Measurements from ENCODE around the gene GLRB. TPM values are rescaled to one million over a fixed set of nuclear protein-coding genes. Genes with fewer than 3 reads are reported as not detected.
"Not testable (repeated sequence)": the region's sequence is repeated elsewhere in the genome, so short reads cannot be mapped to it uniquely, and the experiment has no call there.

Gene GLRB
- 13.3 and 13.5 TPM in 2 replicates for total RNA-seq (2014; rRNA removed; shearing (Covaris generic))

DNA sequence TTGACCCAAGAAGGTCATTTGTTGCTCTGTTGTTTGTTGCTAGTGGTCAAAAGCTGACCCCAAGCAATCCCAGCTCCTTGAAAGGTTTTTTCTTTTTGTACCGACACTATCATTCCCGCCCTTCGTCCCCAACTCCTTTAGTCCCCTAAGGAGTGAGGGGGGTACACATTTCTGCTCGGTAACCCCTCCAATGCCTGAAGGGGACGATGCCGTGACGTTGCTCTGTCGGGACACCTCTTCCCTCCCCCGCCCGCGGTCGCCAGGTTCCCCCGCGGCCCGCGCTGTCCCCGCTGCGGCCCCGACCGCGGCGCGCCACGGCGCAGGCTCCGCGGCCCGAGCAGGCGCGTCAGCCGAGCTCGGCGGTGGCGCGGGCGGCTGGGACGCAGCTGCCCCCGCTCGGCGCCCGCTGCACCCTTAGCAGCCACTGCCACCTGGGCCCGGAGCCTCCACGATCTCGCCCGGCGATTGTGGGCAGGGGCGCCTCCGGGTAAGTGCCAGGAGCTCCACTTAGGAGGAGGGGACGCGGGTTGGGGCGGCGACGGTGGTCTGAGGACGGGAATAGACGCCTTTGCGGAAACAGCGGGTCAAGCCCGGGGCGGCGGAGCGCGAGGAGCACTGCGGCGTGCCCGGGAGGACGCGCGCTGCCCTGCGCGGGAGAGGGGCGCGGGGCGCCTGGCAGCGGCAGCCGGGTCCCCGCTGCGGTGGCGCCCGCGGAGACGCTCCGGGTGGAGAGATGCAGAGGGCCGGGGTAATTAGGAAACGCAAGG is at the start of gene GLRB:
GLRB (plus strand) TSS at position 340 of the 767 bp plus-strand sequence. CDS start 1,875 bp downstream, outside the sequence.
- no peaks in the 10 kb centered on the region for H3K27me3 ChIP-seq (replicated peaks)
- DNase-seq (ENCODE audit: low read depth in 1 of 2, low spot score in 2 of 2): peak; percentile 48 to 66
- peaks cover 15% of the 10 kb centered on the region for H3K4me1 ChIP-seq (replicated peaks)
- no peaks in the 10 kb centered on the region for H3K9me3 ChIP-seq (replicated peaks)
- H3K36me3 ChIP-seq: peaks cover 2% of the 10 kb centered on the region; the same call in 1 of the 2 replicates
- H3K4me3 ChIP-seq: peak within 1 kb of the TSS; percentile 86
- H3K27ac ChIP-seq: no peak within 1 kb of the TSS

DNA sequence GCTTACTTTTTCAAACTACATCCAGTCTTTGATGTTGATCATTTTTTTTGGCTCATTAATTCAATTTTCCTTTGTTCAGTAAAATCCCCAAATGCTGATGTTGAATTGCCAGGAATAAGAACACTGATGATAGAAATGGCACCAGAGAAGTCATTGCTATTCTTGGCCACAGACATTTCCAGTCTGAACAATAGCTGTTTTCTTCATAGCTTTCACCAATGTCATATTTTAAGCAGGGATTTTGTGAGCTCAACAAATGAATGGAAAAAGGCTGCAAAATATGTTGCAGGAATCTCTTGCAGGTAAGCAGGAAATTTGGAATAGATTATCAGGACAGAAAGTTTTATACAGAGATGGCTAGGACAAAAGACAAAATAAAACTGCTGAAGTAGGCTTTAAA is 40.5 kb upstream of the GLRB start:
- Histone ChIP-seq H3K9me3 (replicated peaks) (no peaks in the 10 kb centered on the region), H3K4me3 (no peak overlapping the region), H3K4me1 (replicated peaks) (no peaks in the 10 kb centered on the region), H3K27ac (no peak overlapping the region), H3K27me3 (replicated peaks) (no peaks in the 10 kb centered on the region), H3K36me3 (no peaks in the 10 kb centered on the region)
- DNase-seq (ENCODE audit: low read depth in 1 of 2, low spot score in 2 of 2): no peak

DNA sequence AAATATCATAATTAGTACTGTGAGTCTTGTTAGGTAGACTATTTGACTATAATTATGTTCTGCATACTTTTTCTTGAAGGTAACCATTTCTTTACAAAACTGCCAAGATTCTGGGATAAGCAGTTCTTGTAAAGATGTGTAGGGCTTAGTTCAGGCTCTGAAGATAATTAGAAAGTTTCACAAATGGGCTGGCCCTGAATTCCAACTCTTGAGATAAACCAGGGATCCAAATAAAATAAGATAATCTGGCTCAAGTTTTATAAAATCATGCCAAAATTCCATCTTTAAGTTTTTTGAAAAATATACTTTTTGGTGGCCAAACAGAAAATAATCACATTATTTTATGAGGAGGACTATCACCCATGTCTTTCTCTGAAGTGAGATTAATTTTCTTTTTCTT is 35.5 kb upstream of the GLRB start:
- Histone ChIP-seq H3K27me3 (replicated peaks) (no peaks in the 10 kb centered on the region), H3K36me3 (no peaks in the 10 kb centered on the region), H3K4me1 (replicated peaks) (peaks cover 21% of the 10 kb centered on the region), H3K9me3 (replicated peaks) (no peaks in the 10 kb centered on the region), H3K4me3 (no peak overlapping the region), H3K27ac (no peak overlapping the region)
- DNase-seq (ENCODE audit: low read depth in 1 of 2, low spot score in 2 of 2): no peak

DNA sequence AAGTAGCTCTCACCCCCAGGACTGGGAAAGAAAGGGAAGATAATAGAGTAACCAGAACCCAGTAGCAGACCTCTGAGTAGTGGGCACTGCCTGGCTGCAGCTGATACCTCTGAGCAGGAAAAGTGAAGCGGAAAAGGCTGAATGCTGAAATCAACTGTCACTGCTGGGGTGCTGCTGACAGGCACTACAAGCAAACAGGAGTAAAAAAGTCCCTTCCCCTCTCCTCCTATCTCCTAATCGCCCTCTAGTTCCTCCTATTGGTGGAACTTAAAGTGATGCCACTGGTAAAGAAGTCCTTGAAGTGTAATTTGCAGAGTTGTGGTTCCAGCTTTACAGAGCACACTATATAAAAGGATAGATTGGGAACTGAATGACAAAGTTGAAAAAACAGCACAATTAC is 32.8 kb upstream of the GLRB start:
- H3K4me1 ChIP-seq (replicated peaks): peaks cover 25% of the 10 kb centered on the region
- no peaks in the 10 kb centered on the region for H3K9me3 ChIP-seq (replicated peaks)
- H3K36me3 ChIP-seq: no peaks in the 10 kb centered on the region
- H3K4me3 ChIP-seq: no peak overlapping the region
- no peaks in the 10 kb centered on the region for H3K27me3 ChIP-seq (replicated peaks)
- H3K27ac ChIP-seq: no peak overlapping the region
- peak in 1 of 2 experiments; percentile 63 for DNase-seq (ENCODE audit: low read depth in 1 of 2, low spot score in 2 of 2)

DNA sequence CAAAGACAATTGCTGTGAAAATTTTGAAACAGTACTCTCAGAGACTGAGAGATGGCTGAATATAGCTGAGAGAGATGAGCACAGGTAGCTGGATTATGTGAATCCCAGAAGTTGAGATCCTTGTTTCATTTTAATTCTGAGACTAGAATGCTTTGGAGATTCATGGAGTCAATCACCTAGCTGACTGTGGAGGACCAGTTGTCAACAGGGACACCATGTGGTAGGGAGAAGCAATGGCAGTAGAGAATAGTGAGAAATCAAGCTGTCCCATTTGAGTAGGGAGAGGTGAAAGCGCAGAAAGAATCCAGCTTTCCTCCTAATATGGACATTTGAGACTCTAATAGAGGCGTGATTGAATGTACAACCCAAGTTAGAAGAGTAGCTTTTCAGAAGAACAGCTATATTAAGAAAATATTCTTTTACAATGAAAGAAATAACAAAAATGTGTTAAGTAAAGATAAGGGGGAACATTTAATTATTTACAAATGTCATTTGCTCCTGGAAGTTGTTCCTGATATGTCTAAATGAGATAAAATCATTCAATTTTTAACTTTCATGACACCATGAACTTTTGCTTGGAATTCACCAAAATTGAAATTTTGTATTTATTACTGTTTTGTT is 30.3 kb upstream of the GLRB start:
- DNase-seq (ENCODE audit: low read depth in 1 of 2, low spot score in 2 of 2): peak; percentile 52 to 70
- no peaks in the 10 kb centered on the region for H3K9me3 ChIP-seq (replicated peaks)

DNA sequence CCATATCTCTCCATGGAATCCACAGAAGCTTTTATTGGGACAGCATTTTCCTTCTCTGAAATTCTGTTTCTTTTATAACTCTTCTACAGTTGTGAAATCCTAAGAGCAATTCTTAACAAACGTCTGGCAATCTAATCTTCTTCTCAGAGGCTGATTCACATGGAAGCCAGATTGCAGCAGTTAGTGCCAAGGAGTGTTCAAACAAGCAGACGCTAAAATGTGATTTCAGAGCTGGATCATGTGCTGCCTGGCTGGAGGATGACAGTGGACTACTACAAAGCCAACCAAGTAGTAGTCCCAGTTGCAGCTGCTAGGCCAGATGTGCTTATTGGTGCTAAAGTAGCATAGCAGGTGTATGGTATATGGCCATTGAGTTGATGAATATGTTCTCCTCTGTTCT is 27.7 kb upstream of the GLRB start:
- no peak for DNase-seq (ENCODE audit: low read depth in 1 of 2, low spot score in 2 of 2)
- no peaks in the 10 kb centered on the region for H3K9me3 ChIP-seq (replicated peaks)
- no peaks in the 10 kb centered on the region for H3K36me3 ChIP-seq
- H3K4me3 ChIP-seq: no peak overlapping the region
- H3K27me3 ChIP-seq (replicated peaks): no peaks in the 10 kb centered on the region
- no peak overlapping the region for H3K27ac ChIP-seq
- peaks cover 20% of the 10 kb centered on the region for H3K4me1 ChIP-seq (replicated peaks)

More for the DNA sequence above, 30.3 kb upstream of the GLRB start:
- Histone ChIP-seq H3K27ac (peak overlapping the region; percentile 15), H3K27me3 (replicated peaks) (no peaks in the 10 kb centered on the region), H3K4me1 (replicated peaks) (peaks cover 25% of the 10 kb centered on the region), H3K36me3 (no peaks in the 10 kb centered on the region), H3K4me3 (no peak overlapping the region)

DNA sequence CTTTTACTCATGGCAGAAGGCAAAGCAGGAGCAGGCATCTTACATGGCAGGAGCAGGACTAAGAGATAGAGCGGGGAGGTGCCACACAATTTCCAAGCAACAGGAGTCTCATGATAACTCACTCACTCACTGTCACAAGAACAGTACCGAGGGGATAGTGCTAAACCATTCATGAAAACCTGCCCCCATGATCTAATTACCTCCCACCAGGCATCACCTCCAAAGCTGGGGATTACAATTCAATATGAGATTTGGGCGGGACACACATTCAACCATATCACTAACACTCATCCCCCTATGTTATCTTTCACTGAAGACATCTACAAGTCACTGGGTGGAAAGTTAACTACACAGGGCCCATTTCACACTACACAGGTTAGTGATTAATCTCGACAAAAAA is 25.4 kb upstream of the GLRB start:
- no peaks in the 10 kb centered on the region for H3K27me3 ChIP-seq (replicated peaks)
- no peak for DNase-seq (ENCODE audit: low read depth in 1 of 2, low spot score in 2 of 2)
- no peaks in the 10 kb centered on the region for H3K9me3 ChIP-seq (replicated peaks)
- H3K36me3 ChIP-seq: no peaks in the 10 kb centered on the region
- peaks cover 2% of the 10 kb centered on the region for H3K4me1 ChIP-seq (replicated peaks)
- no peak overlapping the region for H3K27ac ChIP-seq
- no peak overlapping the region for H3K4me3 ChIP-seq

DNA sequence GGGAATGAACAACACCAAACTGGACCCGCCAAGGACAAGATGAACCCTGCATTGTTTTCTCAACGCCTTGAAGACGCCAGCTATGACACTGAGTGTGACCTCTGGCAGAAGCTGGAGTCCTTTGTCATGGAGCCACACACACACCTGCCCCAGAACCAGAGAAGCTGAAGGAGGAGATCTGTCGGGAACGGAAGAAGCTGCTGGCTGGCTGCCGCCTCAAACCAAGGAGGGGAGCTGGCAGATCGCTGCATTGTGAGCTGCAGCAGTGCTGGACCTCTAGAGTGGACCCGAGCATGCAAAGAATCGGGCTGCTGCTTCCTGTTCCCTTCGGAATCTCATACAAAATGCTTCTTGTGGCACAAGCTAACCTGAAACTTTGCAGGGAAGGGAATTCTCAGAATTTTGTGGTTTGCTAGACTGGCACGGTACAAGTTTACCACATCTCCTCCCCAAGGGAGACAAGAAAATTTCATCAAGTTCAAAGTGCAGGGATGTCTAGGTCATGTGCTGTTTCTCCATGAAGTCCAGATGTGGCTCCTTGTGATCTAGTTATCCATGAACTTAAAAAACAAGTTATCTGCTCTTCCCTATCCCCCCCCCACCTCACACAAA is 23.4 kb upstream of the GLRB start:
- Histone ChIP-seq H3K27me3 (replicated peaks) (no peaks in the 10 kb centered on the region), H3K36me3 (no peaks in the 10 kb centered on the region), H3K27ac (no peak overlapping the region), H3K4me3 (no peak overlapping the region), H3K4me1 (replicated peaks) (no peaks in the 10 kb centered on the region), H3K9me3 (replicated peaks) (no peaks in the 10 kb centered on the region)
- DNase-seq (ENCODE audit: low read depth in 1 of 2, low spot score in 2 of 2): no peak

DNA sequence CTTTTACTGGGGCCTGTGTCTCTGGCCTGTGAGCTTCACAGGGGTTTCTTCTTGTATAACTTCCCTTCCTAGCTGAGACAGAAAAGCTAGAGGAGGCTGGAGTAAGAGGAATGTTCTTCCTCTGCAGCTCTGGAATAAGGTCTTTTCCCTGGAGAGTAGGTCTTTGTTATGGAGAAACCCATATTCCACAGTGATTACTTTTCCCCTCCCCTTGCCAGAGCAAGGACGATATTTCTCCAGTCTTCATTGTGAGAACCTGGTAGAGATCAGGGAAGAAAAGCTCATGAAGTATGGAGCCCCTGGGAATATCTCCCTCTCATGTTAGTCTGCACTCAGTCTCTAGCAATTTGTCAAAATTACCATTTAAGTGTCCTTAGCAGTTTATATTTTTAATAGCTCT is 18.7 kb upstream of the GLRB start:
- DNase-seq (ENCODE audit: low read depth in 1 of 2, low spot score in 2 of 2): no peak
- H3K27me3 ChIP-seq (replicated peaks): no peaks in the 10 kb centered on the region
- no peak overlapping the region for H3K27ac ChIP-seq
- H3K9me3 ChIP-seq (replicated peaks): no peaks in the 10 kb centered on the region
- no peak overlapping the region for H3K4me3 ChIP-seq
- no peaks in the 10 kb centered on the region for H3K4me1 ChIP-seq (replicated peaks)
- H3K36me3 ChIP-seq: no peaks in the 10 kb centered on the region

GRCh38 chr4:157058899-157059298 is 17.1 kb upstream of the GLRB start:
- H3K27ac ChIP-seq; DNase-seq (ENCODE audit: low read depth in 1 of 2, low spot score in 2 of 2): not testable (repeated sequence)

GRCh38 chr4:157072002-157072401 is 3.9 kb upstream of the GLRB start:
- Histone ChIP-seq H3K4me1 (replicated peaks) (peaks cover 11% of the 10 kb centered on the region), H3K27ac (no peak overlapping the region), H3K9me3 (replicated peaks) (no peaks in the 10 kb centered on the region), H3K27me3 (replicated peaks) (no peaks in the 10 kb centered on the region), H3K36me3 (peaks cover 2% of the 10 kb centered on the region; the same call in 1 of the 2 replicates), H3K4me3 (no peak overlapping the region)
- DNase-seq (ENCODE audit: low read depth in 1 of 2, low spot score in 2 of 2): peak in 1 of 2 experiments; percentile 21

More at GRCh38 chr4:157058899-157059298, 17.1 kb upstream of the GLRB start:
- H3K4me1 ChIP-seq (replicated peaks); H3K9me3 ChIP-seq (replicated peaks); H3K36me3 ChIP-seq; H3K4me3 ChIP-seq; H3K27me3 ChIP-seq (replicated peaks): not testable (repeated sequence)

- DNase-seq (ENCODE audit: low read depth in 1 of 2, low spot score in 2 of 2): no peak
- H3K27ac ChIP-seq: no peak overlapping the region
- H3K36me3 ChIP-seq: peaks cover 2% of the 10 kb centered on the region; the same call in 1 of the 2 replicates
- H3K4me3 ChIP-seq: peak overlapping the region; percentile 86
- no peaks in the 10 kb centered on the region for H3K9me3 ChIP-seq (replicated peaks)
- peaks cover 15% of the 10 kb centered on the region for H3K4me1 ChIP-seq (replicated peaks)
- no peaks in the 10 kb centered on the region for H3K27me3 ChIP-seq (replicated peaks)
These were observed 549 bp upstream of the GLRB start for GRCh38 chr4:157075401-157075800.

GRCh38 chr4:157076578-157076947 is 613 bp downstream of the GLRB start:
- Histone ChIP-seq H3K9me3 (replicated peaks) (no peaks in the 10 kb centered on the region), H3K4me3 (peak overlapping the region; percentile 86), H3K36me3 (peaks cover 7% of the 10 kb centered on the region; the same call in 1 of the 2 replicates), H3K27ac (no peak overlapping the region), H3K27me3 (replicated peaks) (no peaks in the 10 kb centered on the region), H3K4me1 (replicated peaks) (peaks cover 15% of the 10 kb centered on the region)
- no peak for DNase-seq (ENCODE audit: low read depth in 1 of 2, low spot score in 2 of 2)

DNA sequence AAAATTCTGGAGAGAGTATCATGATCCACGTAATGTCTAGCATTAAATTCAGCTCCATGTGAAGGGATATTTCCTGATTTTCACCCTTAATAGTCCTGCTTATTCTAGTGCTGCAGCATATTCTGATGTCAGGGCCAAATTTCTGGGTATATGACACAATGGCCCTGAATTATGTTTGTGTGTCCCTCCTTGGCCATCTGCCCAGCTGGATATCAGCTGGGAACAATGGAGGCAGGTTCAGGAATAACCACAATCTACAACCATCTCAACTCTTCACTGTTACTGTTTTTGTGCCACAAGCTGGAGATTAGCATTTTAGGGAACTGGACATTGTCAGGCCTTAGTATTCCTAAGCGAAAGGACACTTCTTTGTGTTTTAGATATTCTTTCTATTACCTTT is 3.5 kb downstream of the GLRB start:
- peaks cover 8% of the 10 kb centered on the region; the same call in 1 of the 2 replicates for H3K36me3 ChIP-seq
- H3K4me1 ChIP-seq (replicated peaks): peaks cover 8% of the 10 kb centered on the region
- H3K4me3 ChIP-seq: no peak overlapping the region
- no peaks in the 10 kb centered on the region for H3K27me3 ChIP-seq (replicated peaks)
- H3K27ac ChIP-seq: no peak overlapping the region
- H3K9me3 ChIP-seq (replicated peaks): no peaks in the 10 kb centered on the region
- no peak for DNase-seq (ENCODE audit: low read depth in 1 of 2, low spot score in 2 of 2)

Measured in SJSA1 (cell line).